SK-N-DZ (cell line): Measurements from ENCODE around the gene CREB3L4.
A peak's percentile ranks its signal among the peaks of the same experiment; 100 is the strongest.
"Not testable (repeated sequence)": the region's sequence is repeated elsewhere in the genome, so short reads cannot be mapped to it uniquely, and the experiment has no call there.

Experiments
- DNase-seq: peaks from one replicate; pipeline ENCODE4 v3.0.0-alpha.2; 2015; ENCODE audit warnings: low spot score

CREB3L4 gene

GRCh38 chr1:153958961-153959260, 8.8 kb upstream of the CREB3L4 start:
- DNase-seq, result no peak

- DNase-seq, result no peak
Observed at GRCh38 chr1:153959454-153959853, 8.2 kb upstream of the CREB3L4 start.

DNA sequence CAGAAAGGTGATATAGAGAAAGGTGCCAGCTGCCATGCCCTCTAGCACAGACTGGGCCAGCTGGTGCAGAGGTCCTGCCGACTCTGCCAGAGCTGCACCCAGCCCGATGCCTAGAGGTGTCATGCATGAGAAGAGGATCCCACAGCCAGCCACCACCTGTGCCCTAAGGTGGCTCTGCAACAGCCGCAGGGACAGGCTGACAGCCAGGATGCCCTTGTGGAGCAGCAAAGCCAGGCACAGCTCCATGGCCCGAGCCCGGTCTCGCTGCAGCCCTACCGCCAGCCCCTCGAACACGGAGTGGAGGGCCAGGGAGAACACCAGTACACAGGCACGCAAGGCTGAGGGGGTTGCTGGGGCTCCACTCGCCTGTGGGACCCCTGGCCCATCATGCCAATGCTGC, 7.5 kb upstream of the CREB3L4 start:
- DNase-seq, result no peak

DNA sequence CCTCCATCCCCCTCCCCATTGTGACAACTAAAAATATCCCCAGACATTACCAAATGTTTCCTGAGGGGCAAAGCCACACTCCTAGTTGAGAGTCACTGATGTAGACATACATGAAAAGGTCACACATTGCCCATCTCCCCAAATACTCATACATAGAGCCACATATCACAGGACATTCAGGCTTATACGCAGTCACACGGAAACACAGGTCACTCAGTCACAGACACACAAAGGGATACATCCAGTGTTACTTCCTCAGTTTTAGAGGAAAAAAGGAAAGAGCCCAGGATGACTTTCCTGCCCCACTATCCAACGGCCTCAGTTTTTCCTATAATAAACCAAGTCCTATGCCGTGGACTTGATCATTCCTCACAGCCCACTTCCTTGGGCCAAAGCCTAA, 6.3 kb upstream of the CREB3L4 start:
- DNase-seq, result no peak

DNA sequence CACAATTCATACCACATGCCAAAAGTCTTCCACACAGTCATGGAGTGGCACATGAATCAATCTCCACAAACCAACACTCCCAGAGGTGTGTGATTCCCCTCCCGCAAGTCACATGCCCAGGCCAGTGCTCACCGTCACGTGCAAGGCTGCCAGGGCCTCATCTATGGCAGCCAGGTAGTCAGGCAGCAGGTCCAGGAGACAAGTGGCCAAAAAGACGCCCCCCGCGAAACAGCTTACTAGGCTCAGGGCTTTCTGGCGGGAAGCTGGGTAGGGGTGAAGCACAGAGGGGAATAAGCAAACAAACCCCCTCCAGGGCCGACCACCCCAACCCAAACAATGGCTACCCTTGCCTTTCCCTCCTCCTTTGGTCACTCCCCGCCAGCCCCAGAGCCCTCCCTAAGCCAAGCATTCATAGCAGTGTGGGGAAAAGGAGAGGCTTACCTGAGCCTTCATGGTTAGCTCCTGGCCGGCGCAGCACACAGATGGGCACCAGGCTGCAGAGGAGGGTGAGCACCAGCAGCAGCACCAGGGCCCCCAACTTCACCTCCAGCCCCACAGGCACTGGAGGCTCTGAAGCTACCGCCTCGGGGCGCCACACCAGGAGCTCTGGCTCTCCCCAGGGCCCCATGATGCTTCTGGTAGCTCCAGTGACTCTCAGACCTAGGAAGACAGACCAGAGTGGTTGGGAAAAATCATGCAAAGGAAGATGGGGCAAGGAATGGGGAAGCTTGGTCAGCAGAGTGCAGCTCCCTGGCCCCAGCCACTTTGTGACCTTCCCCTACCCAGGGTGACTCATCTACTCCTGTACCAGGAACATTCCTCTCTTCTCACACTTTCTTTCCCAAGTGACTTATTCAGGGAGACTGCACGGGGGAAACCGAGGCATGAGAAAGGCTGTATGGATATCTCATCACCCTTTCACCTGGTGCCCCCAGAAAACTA, 5.3 kb upstream of the CREB3L4 start:
- no peak for DNase-seq

DNA sequence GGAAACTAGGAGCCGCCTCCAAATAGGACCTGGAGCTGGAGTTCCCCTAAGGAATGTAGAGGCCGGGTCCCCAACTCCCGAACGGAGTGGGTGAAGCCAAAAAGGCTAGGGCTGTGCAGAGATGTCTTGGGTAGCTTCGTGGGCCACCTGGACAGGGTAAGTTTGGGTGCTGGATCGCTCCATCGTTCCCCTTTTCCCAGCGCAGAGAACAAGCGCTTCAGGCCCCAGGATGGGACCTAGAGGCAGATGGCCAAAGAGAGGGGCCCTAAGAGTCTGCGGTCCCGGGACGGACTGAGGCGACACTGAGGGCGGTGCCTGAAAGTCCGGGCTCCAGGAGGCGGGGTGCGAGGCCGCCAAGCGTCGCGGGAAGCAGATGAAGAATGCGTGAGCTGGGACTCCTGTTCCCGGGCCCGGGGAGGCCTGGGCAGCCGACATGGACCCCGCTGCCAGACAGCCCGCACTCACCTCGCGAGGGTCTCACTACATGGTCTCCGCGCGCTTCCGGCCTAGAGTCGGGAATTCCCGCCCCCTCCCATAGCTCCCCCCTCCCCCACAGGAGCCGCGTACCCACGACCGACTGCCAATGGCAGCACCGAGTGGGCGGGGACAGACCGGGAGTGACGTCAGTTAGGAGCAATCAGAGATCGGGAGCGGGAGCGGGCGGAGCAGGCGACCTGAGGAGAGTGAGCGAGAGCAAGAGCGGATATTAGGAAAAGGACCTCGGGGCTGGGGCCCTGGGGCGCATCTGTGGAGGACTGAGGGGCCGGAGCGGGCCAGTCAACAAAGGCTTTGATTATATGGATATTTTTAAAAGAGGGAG, 4.5 kb upstream of the CREB3L4 start, which contains the start of gene SLC39A1:
SLC39A1 (minus strand) TSS at position 508 of the 820 bp plus-strand sequence. CDS start 822 bp downstream, outside the sequence.
- peak; percentile 99 for DNase-seq

GRCh38 chr1:153963850-153964331, 3.8 kb upstream of the CREB3L4 start:
- no peak for DNase-seq

DNA sequence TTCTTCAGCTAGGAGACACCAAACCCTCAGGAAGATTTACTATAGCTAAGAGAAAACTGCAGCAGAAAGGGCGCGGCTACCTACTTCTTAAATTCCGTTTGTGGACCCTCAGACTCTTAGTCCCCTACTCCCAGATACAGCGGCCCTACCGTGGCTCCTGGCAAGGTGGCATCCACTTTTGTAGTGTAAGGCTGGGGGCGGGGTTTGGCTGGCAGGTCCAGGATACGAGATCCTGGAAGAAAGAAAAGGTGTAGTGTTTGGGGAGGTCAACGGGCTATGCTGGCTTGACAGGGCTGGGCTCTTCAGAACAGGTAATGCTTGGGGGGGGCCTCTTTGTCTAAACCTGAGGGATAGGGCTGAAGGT, 280 bp downstream of the CREB3L4 start:
- DNase-seq, result no peak

DNA sequence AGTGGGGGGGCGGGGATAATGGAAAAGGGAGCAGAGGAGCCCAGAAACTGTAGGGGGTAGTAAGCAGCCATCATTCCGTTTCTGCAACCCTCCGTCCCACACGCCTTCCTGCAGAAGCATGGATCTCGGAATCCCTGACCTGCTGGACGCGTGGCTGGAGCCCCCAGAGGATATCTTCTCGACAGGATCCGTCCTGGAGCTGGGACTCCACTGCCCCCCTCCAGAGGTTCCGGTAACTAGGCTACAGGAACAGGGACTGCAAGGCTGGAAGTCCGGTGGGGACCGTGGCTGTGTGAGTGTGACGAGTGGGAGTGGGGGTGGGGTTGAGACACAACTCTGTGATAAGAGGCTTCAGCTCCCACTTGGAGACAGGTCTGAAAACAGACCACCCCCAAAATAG, 706 bp downstream of the CREB3L4 start:
- DNase-seq, result no peak

DNA sequence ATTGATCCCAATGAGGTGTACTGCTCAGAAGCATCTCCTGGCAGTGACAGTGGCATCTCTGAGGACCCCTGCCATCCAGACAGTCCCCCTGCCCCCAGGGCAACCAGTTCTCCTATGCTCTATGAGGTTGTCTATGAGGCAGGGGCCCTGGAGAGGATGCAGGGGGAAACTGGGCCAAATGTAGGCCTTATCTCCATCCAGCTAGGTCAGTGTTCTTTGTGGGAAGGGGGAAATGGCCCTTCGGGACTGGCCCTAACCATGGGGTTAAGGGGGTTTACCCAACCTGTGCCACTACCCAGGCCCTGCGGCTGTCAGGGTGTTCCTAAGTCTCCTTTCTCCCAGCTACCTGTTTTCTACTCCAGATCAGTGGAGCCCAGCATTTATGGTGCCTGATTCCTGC, 1.3 kb downstream of the CREB3L4 start:
- DNase-seq, result no peak

- DNase-seq, result no peak
Observed at GRCh38 chr1:153970346-153970745, 2.6 kb downstream of the CREB3L4 start.

GRCh38 chr1:153973071-153973470, 5.4 kb downstream of the CREB3L4 start:
- no peak for DNase-seq

GRCh38 chr1:153973525-153973924, 5.8 kb downstream of the CREB3L4 start:
- no peak for DNase-seq

DNA sequence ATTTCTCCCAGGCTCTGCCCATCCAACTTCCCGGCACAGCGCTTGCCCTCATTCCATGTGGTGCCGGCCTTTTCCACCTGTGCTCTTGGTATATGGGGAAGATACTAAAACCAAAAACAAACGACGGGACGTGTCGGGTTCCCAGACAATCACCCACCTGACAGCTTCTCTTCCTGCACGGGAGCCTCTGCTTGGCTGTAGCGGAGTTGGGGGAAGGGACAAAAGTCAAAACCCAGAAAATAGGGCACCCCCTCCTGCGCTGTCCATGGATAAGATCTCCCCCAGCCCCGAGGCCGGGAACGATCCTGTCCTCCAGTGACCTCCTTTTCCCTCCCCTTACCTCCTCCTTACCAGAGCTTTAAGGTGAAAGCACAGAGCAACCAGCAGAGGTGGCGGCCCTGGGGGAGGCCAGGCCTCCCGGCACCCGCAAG, 9.1 kb downstream of the CREB3L4 start:
- no peak for DNase-seq

- DNase-seq, result peak; percentile 87
Observed at GRCh38 chr1:153977250-153978240, 9.8 kb downstream of the CREB3L4 start, which contains the start of gene JTB. Gene JTB, minus strand, starts transcription at chr1:153977674. Its CDS starts 422 bp downstream, at chr1:153977252.

GRCh38 chr1:153978274-153978909, 10.7 kb downstream of the CREB3L4 start:
- DNase-seq, result no peak

- not testable (repeated sequence) for DNase-seq
Observed at GRCh38 chr1:153979091-153979490, 11.4 kb downstream of the CREB3L4 start.

- not testable (repeated sequence) for DNase-seq
Observed at GRCh38 chr1:153981735-153982134, 14.0 kb downstream of the CREB3L4 start.

- DNase-seq, result no peak
Observed at GRCh38 chr1:153984123-153984894, 16.6 kb downstream of the CREB3L4 start.
